COR-L47 (cell line): ENCODE measurements around the gene ZDHHC9.

Experiments used
- DNase-seq: peaks from one replicate; lab custom pipeline; 2025; lab: John Stamatoyannopoulos, UW

Gene ZDHHC9

DNA sequence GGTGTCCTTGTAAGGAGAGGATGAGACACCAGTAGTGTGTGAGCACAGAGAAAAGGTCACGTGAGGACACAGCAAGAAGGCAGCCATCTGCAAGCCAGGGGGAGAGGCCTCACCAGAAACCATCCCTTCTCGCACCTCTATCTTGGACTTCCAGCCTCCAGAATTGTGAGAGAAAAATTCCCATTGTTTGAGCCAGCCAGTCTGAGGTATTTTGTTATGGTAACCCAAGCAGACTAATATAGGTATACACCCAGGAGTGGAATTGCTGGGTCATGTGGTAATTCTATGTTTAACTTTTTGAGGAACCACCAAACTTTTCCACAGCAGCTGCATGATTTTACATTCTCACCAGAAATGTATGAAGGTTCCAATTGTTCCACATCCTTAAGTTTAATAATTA is 25.6 kb downstream of the ZDHHC9 start:
- DNase-seq, result no peak

GRCh38 chrX:129813662-129814368 is 29.9 kb downstream of the ZDHHC9 start:
- no peak for DNase-seq

DNA sequence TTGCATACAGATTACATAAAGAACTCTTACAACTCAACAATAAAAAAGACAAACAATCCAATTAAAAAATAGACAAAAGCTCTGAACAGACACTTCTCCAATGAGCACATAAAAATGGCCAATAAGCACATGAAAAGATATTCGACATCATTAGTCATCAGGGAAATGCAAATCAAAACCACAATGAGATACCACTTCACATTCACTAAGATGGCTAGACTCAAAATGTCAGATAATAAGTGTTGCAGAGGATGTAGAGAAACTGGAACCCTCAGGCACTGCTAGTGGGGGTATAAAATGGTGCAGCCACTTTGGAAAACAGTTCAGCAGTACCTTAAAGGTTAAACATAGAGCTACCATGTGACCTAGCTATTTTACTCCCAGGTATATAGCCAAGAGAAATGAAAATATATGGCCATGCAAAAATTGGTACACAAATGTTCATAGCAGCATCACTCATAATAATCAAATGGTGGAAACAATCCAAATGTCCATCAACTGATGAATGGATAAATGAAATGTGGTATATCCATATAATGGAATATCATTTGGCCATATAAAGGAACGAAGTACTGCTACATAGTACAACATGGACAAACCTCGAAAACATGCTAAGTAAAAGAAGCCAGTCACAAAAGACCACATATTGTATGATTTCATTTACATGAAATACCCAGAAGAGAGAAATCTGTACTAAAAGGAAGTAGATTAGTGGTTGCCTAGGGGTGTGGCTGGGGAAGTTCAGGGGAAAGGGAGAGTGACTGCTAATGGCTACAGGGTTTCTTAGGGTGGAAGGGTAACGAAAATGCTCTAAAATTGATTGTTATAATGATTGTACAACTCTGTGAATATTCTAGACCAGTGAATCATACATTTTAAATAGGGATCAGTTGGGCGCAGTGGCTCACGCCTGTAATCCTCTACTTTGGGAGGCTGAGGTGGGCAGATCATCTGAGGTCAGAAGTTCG is 34.6 kb downstream of the ZDHHC9 start:
- DNase-seq, result no peak

GRCh38 chrX:129808158-129808828 is 35.4 kb downstream of the ZDHHC9 start:
- DNase-seq, result no peak

GRCh38 chrX:129804806-129805205 is 38.9 kb downstream of the ZDHHC9 start:
- no peak for DNase-seq

DNA sequence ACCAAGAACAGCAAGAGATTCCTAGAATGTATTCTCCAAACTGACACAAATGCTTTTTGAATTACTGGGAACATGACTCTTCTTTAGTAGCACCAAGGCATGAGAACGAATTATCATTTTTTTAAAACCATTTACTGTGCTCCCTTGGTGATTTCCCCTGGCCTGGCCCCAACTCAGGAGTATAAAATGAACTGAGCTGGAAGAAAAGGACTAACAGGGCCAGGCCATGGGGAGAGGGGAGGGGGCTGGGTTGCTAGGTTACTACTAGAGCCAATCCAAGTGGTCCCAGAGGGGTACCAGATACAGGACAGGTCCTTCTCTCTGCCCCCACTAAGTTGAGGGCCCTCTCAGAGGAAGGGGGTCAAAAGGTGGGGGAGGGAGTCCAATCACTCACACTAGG is 40.8 kb downstream of the ZDHHC9 start:
- no peak for DNase-seq

- DNase-seq, result no peak
Observed at GRCh38 chrX:129800186-129800585, 43.5 kb downstream of the ZDHHC9 start.

DNA sequence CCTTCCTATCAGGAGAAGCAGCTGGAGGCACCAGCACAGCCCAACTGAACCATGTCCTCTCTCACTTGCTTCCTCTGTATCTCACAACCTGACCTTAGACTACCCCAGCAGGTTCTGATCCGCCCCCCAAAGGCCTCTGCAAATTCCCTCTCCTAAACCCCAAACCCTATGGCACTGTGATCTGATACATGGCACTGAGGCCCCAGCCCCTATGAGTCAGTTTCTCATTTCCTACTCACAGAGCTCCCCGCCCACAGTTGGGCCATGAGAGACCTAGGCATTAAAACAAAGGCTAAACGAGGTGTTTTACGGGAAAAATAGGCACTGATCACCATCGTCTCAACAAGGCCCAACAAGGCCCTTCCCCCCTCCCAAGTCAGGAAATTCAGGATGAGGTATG is 44.8 kb downstream of the ZDHHC9 start:
- no peak for DNase-seq

DNA sequence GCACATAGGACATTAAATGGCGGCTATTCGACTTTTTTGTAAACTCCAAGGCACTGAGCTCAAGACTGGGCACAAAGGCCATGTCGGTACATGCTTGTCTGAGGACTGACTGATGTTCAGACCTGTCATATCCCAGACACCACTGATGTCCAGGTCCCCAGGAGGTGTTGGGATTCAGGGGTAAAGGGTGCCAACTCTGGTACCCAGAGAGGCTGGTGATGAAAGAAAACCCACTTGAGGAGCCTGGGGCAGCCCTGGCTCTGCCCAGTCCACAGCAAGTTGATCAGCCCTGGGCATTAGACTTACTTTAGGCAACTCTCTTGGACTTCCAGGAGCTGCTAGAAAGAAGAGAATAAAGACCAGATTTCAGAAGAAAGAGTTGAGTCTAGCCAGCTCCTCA is 45.2 kb downstream of the ZDHHC9 start:
- no peak for DNase-seq

- no peak for DNase-seq
Observed at GRCh38 chrX:129797251-129797906, 46.3 kb downstream of the ZDHHC9 start.

DNA sequence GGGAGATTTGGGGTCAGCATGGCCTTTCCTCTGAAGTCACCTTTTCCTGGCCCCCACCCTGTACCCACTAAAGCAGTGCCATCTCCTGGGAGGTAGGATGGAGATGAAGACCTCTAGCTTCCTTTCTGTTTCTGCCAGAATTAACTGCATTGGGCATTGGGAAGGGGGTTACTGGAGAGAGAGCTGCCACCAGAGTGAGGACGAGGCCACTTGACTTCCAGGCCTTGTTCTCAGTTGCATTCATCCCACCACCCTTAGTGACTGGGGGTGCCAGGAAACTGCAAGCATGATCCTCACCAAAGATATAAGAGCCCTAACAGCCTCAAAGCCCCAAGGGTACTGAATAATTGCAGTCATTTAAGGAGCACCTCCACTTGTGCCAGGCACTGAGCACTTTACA is 48.1 kb downstream of the ZDHHC9 start:
- no peak for DNase-seq

- no peak for DNase-seq
Observed at GRCh38 chrX:129793604-129794191, 50.0 kb downstream of the ZDHHC9 start.

DNA sequence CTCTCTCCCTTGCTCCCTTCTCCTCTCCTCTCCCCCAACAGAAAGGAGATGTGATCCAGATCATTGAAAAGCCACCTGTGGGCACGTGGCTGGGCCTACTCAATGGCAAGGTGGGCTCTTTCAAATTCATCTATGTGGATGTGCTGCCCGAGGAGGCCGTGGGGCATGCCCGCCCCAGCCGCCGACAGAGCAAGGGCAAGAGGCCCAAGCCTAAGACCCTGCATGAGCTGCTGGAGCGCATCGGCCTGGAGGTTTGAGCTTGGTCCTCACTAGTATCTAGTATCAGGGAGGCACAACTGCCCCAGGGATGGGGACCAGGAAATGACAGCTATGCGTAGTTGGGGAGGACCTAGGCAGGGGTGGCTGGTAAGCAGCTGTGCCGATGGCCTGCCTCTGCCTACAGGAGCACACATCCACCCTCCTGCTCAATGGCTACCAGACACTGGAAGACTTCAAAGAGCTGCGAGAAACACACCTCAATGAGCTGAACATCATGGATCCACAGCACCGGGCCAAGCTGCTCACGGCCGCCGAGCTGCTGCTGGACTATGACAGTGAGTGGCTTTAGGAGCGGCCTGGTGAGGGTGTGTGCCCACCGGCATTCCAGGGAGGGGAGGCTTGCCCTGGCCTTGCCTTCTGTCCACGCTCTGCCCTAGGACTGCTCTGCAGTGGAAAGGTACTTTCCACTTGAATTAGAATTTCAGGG is 50.9 kb downstream of the ZDHHC9 start:
- no peak for DNase-seq

GRCh38 chrX:129791961-129792570 is 51.6 kb downstream of the ZDHHC9 start:
- no peak for DNase-seq

DNA sequence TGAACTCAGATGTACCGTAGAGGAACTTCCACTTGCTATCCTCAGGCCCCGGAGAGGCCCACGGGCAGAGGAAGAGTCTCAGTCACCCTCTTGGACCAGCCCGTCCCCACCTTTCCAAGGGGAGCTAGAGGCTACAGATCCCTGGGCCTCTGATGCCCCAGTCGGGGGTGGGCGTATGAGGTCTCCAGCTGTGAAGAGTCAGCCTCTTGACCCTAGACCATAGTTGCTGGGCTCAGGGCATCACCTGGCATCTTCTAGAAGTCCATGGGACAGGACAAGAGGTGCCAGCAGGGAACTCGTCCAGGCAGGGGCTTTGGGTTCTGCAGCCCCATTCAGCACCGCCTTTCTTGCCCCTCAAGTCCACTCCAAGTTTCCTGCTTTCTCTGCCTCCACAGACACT is 52.4 kb downstream of the ZDHHC9 start:
- DNase-seq, result no peak

DNA sequence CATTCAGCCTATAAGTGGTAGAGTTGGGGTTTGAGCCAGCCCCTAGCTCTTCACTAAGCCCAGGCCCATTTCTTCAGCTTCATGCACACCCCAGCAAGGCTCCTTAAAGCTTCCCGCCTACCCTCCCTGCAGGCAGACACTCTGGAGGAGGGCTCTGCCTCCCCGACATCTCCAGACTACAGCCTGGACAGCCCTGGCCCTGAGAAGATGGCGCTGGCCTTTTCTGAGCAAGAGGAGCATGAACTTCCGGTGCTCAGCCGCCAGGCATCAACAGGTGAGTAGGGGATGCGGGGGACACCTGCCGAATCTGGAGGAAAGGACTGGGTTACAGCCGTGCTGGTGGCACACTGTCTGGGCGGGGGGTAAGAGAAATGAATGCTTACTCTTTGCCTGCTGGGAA is 52.9 kb downstream of the ZDHHC9 start:
- no peak for DNase-seq

GRCh38 chrX:129790146-129790545 is 53.5 kb downstream of the ZDHHC9 start:
- DNase-seq, result no peak

GRCh38 chrX:129788527-129788926 is 55.2 kb downstream of the ZDHHC9 start:
- DNase-seq, result no peak

- DNase-seq, result no peak
Observed at GRCh38 chrX:129787336-129788055, 56.2 kb downstream of the ZDHHC9 start.

GRCh38 chrX:129786210-129786651 is 57.5 kb downstream of the ZDHHC9 start:
- DNase-seq, result no peak
